ENCODE data around the gene RBP4.

The RBP4 gene

DNA sequence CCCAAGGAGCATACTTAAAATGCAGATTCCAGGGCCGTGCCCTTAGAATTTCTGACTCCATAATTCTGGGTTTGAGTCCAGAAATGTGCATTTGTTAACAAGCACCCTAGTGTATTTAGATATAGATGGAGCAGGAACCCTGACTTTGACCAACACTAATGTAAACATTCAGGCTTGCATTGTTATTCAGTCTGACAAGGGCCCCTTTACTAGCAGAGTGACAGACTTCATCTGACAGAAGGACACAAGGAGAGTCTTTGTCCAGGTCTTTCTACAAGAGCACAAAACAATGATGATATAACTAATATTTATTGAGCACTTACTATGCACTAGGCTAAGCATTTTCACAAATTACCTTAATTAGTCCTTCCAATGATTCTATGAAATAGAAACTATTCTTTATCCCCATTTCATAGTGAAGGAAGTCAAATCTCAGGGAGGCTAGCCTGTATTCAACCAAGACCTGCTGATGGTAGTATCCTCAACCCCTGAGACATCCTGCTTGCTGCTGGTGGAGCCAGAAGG, 3.9 kb downstream of the RBP4 start:
- no peak overlapping the region for H3K4me3 ChIP-seq (replicated peaks in 1 of 2; ENCODE audit: low read depth in 2 of 2, low read length in 2 of 2)
- TF ChIP-seq, protein P1, sequence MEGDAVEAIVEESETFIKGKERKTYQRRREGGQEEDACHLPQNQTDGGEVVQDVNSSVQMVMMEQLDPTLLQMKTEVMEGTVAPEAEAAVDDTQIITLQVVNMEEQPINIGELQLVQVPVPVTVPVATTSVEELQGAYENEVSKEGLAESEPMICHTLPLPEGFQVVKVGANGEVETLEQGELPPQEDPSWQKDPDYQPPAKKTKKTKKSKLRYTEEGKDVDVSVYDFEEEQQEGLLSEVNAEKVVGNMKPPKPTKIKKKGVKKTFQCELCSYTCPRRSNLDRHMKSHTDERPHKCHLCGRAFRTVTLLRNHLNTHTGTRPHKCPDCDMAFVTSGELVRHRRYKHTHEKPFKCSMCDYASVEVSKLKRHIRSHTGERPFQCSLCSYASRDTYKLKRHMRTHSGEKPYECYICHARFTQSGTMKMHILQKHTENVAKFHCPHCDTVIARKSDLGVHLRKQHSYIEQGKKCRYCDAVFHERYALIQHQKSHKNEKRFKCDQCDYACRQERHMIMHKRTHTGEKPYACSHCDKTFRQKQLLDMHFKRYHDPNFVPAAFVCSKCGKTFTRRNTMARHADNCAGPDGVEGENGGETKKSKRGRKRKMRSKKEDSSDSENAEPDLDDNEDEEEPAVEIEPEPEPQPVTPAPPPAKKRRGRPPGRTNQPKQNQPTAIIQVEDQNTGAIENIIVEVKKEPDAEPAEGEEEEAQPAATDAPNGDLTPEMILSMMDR (IDR thresholded peaks at IDR 0.05; ENCODE audit: low read depth, low read length): no peak
- DNase-seq (ENCODE audit: low read depth in 2 of 2): no peak

DNA sequence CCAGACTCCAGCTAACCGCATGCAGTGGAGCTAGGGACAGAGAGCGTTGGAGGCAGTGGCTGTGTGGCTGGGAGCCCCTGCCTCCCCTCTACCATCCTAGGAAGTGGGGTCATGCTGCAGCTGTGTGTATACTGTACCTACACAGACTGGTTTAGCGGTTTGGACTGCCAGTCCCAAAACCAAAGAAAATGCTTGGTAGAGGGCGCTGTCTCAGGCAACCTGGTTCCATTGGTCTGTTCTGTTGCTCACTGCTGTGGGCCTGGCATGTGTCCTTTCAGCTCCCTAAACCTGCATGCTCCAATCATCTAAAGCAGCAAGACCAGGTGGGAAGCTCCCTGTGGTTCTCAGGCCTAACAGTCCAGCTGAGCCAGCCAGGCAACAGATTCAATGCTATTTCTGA, 4.5 kb downstream of the RBP4 start:
- TF ChIP-seq, protein P1 (IDR thresholded peaks at IDR 0.05; ENCODE audit: low read depth, low read length): no peak
- no peak for DNase-seq (ENCODE audit: low read depth in 2 of 2)
- H3K4me3 ChIP-seq (replicated peaks in 1 of 2; ENCODE audit: low read depth in 2 of 2, low read length in 2 of 2): no peak overlapping the region

DNA sequence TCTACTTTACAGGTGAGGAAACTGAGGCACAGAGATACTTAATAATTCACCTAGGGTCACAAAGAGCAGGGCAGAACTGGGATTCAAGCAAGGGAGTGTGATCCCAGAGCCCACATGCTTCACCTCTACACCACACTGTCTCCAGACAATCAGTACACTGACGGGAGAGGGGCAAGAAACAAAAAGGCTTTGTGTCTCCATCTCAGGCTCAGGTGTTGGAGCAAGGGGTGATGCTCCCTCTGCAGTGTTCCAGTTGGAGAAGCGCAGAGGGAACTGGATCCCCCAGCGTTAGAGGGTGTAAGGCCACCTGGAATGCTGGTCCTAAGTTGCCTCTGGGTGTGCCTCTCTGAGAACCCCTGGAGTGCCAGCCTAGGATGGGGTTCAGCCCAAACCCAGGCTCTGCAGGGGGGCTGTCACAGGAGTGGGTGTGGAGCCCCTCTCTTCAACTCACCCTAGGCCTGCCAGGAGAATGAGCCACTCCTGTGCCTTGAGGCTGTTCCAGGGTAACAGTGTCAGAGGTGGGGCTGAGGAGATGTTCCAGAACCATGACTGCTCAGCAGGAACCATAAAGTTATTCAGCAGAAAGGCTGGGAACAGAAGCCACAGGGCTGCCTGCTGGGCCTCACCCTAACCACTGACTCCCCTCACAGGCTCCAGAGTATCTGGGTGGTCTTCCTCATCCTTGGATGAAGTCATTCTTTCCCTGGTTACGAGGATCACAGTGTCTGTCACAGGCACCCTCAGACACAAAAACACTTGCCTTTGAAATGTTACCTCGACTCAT, 5.5 kb downstream of the RBP4 start:
- TF ChIP-seq, protein P1 (IDR thresholded peaks at IDR 0.05; ENCODE audit: low read depth, low read length): no peak

DNA sequence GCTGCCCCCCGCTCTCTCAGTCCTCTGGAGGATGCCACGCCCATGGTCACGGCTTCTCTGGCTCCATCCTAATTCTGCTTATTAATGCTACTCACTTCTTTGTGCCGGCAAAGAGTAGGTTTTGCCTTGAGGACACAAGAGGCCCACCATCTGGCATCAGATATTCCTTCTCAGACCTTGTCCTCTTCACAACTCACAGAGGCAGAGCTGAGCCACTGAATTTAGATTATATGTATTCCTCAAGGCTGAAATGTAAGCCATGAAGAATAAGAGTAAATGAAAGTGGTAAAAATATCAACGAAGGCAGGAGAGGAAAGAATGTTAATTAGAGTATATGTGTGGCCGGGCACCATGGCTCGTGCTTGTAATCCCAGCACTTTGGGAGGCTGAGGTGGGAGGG, 6.5 kb downstream of the RBP4 start:
- H3K4me3 ChIP-seq (replicated peaks in 1 of 2; ENCODE audit: low read depth in 2 of 2, low read length in 2 of 2): no peak overlapping the region
- DNase-seq (ENCODE audit: low read depth in 2 of 2): no peak
- TF ChIP-seq, protein P1 (IDR thresholded peaks at IDR 0.05; ENCODE audit: low read depth, low read length): no peak

More for the DNA sequence above, 5.5 kb downstream of the RBP4 start:
- H3K4me3 ChIP-seq (replicated peaks in 1 of 2; ENCODE audit: low read depth in 2 of 2, low read length in 2 of 2): no peak overlapping the region
- DNase-seq (ENCODE audit: low read depth in 2 of 2): no peak

DNA sequence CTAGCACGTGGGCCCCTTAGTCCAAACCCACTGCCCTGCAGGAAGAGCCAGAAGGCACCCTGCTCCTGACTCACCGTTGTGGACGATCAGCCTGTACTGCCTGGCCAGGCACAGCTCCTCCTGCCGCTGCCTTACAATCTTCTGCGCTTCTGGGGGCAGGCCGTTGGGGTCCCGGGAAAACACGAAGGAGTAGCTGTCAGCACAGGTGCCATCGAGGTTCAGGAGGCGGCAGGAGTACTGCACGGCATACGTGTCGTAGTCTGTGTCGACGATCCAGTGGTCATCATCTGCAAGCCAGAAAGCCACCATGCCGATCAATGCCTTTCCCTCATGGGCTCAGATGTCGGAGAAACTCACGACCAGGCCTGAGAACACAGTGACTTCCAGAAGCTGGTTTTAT, 7.3 kb downstream of the RBP4 start:
- no peak for DNase-seq (ENCODE audit: low read depth in 2 of 2)
- no peak overlapping the region for H3K4me3 ChIP-seq (replicated peaks in 1 of 2; ENCODE audit: low read depth in 2 of 2, low read length in 2 of 2)
- TF ChIP-seq, protein P1 (IDR thresholded peaks at IDR 0.05; ENCODE audit: low read depth, low read length): no peak

DNA sequence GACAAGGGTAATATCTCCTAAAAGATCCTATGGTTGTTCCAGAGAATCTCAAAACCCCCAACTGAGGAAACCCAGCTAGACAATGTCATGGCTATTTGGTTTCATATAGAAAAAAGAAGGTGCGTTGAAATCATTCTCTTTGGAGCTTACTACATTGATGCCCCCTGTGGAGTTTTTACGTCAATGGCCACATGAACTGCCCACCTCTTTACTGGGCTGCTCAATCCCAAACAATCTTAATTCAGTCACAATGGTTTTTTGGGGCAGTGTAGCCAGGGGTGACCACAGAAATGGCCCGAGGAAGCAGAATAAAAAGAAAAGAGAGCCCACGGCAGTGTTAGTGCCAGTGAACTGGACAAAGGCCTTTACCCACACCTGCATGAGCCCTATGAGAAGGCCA, 7.8 kb downstream of the RBP4 start:
- H3K4me3 ChIP-seq (replicated peaks in 1 of 2; ENCODE audit: low read depth in 2 of 2, low read length in 2 of 2): no peak overlapping the region
- DNase-seq (ENCODE audit: low read depth in 2 of 2): no peak
- TF ChIP-seq, protein P1 (IDR thresholded peaks at IDR 0.05; ENCODE audit: low read depth, low read length): no peak
